Left ventricle myocardium inferior (tissue), 1 donor: Measurements from ENCODE around the gene ZNF723. TPM values are rescaled to one million over a fixed set of nuclear protein-coding genes. Genes with fewer than 3 reads are reported as not detected.
"Not testable (repeated sequence)": the region's sequence is repeated elsewhere in the genome, so short reads cannot be mapped to it uniquely, and the experiment has no call there.

Experiments used
- DNase-seq: peaks from one replicate; pipeline ENCODE4 v3.0.0-alpha.2; 2020
- H3K27ac ChIP-seq: fragments of 200-600 bp; replicated peaks from 2 replicates; pipeline ENCODE4 v1.8.0; 2021
- H3K27me3 ChIP-seq: fragments of 200-600 bp; 2 replicates; pipeline ENCODE4 v1.8.0; 2021; ENCODE audit warnings: low read depth
- H3K36me3 ChIP-seq: fragments of 200-600 bp; 2 replicates; pipeline ENCODE4 v1.8.0; 2021
- H3K4me1 ChIP-seq: fragments of 200-600 bp; 2 replicates; pipeline ENCODE4 v1.8.0; 2021
- H3K4me3 ChIP-seq: fragments of 200-600 bp; 2 replicates; pipeline ENCODE4 v1.8.0; 2021; ENCODE audit warnings: mild to moderate bottlenecking, moderate library complexity
- H3K9me3 ChIP-seq: fragments of 200-600 bp; replicated peaks from 2 replicates; pipeline ENCODE4 v1.8.0; 2021
- CTCF ChIP-seq: fragments of 200-600 bp; IDR thresholded peaks from 2 replicates; pipeline ENCODE4 v1.8.0; 2021; ENCODE audit warnings: antibody characterized with exemption, mild to moderate bottlenecking, borderline replicate concordance
- intact Hi-C: fragments of 100-400 bp; cut with micrococcal nuclease; formaldehyde crosslinking; loops from one replicate; pipeline ENCODE4 v1.11.0; 2022
- long read RNA-seq: library from polyadenylated mRNA; unstranded; transcript quantifications from one replicate; pipeline ENCODE4 v2.0.0, GENCODE V29; 2021
- total RNA-seq: library from RNA; stranded (reverse); fragmentation: NEBNext Ultra II Directional; extraction: Animal tissue kit (Norgen Biotek cat#: 25700); gene quantifications from one replicate; pipeline ENCODE4 v1.2.1, GENCODE V29; 2021
- donor health status: DM: no; HTN: yes; CAD: no; lungs with severe emphysema.

The ZNF723 gene
- not detected for total RNA-seq
- long read RNA-seq = 0 reads

GRCh38 chr19:22832031-22832762 lies at the start of gene ZNF723:
ZNF723 (plus strand) TSS chr19:22832291; CDS start chr19:22832380, 89 bp downstream.
- no peak for TF ChIP-seq CTCF
- peaks cover 80% of the 10 kb centered on the region for H3K9me3 ChIP-seq
- no peak within 1 kb of the TSS for H3K27ac ChIP-seq
- H3K4me3 ChIP-seq = no peak within 1 kb of the TSS
- intact Hi-C loops = no loop called here
- H3K4me1 ChIP-seq = no peaks in the 10 kb centered on the region
- no peak for DNase-seq
- H3K36me3 ChIP-seq = no peaks in the 10 kb centered on the region
- H3K27me3 ChIP-seq = peaks cover 5% of the 10 kb centered on the region

- Histone ChIP-seq H3K9me3 (no peaks in the 10 kb centered on the region), H3K27me3 (peaks cover 18% of the 10 kb centered on the region), H3K4me3 (peak within 1 kb of the TSS; percentile 68), H3K4me1 (no peaks in the 10 kb centered on the region), H3K27ac (no peak within 1 kb of the TSS), H3K36me3 (no peaks in the 10 kb centered on the region)
- no peak for TF ChIP-seq CTCF
- peak; percentile 74 for DNase-seq
- intact Hi-C loops = no loop called here
Measured at GRCh38 chr19:22783651-22784410, 48.3 kb upstream of the ZNF723 start, which contains the start of gene ZNF99. ZNF99 (minus strand) TSS chr19:22784151; CDS start chr19:22784016, 135 bp downstream.

GRCh38 chr19:22792863-22793262 lies 39.2 kb upstream of the ZNF723 start:
- H3K27ac ChIP-seq, DNase-seq, H3K4me3 ChIP-seq, H3K36me3 ChIP-seq, H3K27me3 ChIP-seq, intact Hi-C loops, H3K4me1 ChIP-seq: not testable (repeated sequence)
- peaks cover 31% of the 10 kb centered on the region for H3K9me3 ChIP-seq

- Histone ChIP-seq H3K4me3 (no peak overlapping the region), H3K9me3 (peaks cover 42% of the 10 kb centered on the region), H3K36me3 (no peaks in the 10 kb centered on the region), H3K27ac (no peak overlapping the region), H3K4me1 (no peaks in the 10 kb centered on the region), H3K27me3 (peaks cover 2% of the 10 kb centered on the region)
- DNase-seq = no peak
- no peak for TF ChIP-seq CTCF
- intact Hi-C loops = no loop called here
Measured at GRCh38 chr19:22797040-22797439, 35.1 kb upstream of the ZNF723 start.

- no peak for TF ChIP-seq CTCF
- DNase-seq = no peak
- H3K9me3 ChIP-seq = peaks cover 21% of the 10 kb centered on the region
Measured at GRCh38 chr19:22806418-22806817, 25.7 kb upstream of the ZNF723 start.

More at GRCh38 chr19:22806418-22806817, 25.7 kb upstream of the ZNF723 start:
- Histone ChIP-seq H3K4me1 (no peaks in the 10 kb centered on the region), H3K27me3 (peaks cover 60% of the 10 kb centered on the region), H3K36me3 (no peaks in the 10 kb centered on the region), H3K4me3 (no peak overlapping the region), H3K27ac (no peak overlapping the region)
- intact Hi-C loops = no loop called here
